H1 (cell line): Measurements from ENCODE around the gene HOXB7.

Experiments used
- ATF3 ChIP-seq: IDR thresholded peaks from 2 replicates; pipeline ENCODE4 v1.6.1; 2011; ENCODE audit warnings: low read depth, mild to moderate bottlenecking, low read length; ENCODE audit not compliant: insufficient read depth
- CEBPB ChIP-seq: IDR thresholded peaks from 2 replicates; pipeline ENCODE4 v1.6.1; 2012; ENCODE audit warnings: low read depth, low read length
- CHD2 ChIP-seq: IDR thresholded peaks from 2 replicates; pipeline ENCODE4 v1.6.1; 2012; ENCODE audit warnings: low read length, improper control_type of control experiment
- CREB1 ChIP-seq: IDR thresholded peaks from 2 replicates; pipeline ENCODE4 v1.6.1; 2012; ENCODE audit warnings: inconsistent platforms
- CTCF ChIP-seq, 3 experiments: IDR thresholded peaks; 1 replicate in 2 of 3; 2 replicates in 1 of 3; pipeline versions ENCODE4 v1.5.1 to v1.6.1; 2011; ENCODE audit warnings: low read length in 3 of 3, mild to moderate bottlenecking in 3 of 3, inconsistent platforms in 2 of 3, low read depth in 1 of 3, moderate library complexity in 1 of 3; ENCODE audit not compliant: insufficient read depth in 1 of 3; ENCODE audit errors: control extremely low read depth in 1 of 3
- GTF2F1 ChIP-seq: IDR thresholded peaks from 2 replicates; pipeline ENCODE4 v1.6.1; 2012; ENCODE audit warnings: low read depth, low read length, improper control_type of control experiment, borderline replicate concordance
- MAX ChIP-seq: IDR thresholded peaks from 2 replicates; pipeline ENCODE4 v1.6.1; 2012; ENCODE audit warnings: inconsistent platforms
- POLR2A ChIP-seq, 2 experiments: IDR thresholded peaks; 1 replicate in 1 of 2; 2 replicates in 1 of 2; pipeline ENCODE4 v1.6.1; 2011; ENCODE audit warnings: low read depth in 2 of 2, low read length in 2 of 2, mild to moderate bottlenecking in 2 of 2; ENCODE audit errors: control extremely low read depth in 1 of 2
- POLR2AphosphoS5 ChIP-seq: IDR thresholded peaks from 2 replicates; pipeline ENCODE4 v1.6.1; 2011; ENCODE audit warnings: low read depth, low read length
- RAD21 ChIP-seq, 2 experiments: IDR thresholded peaks in 1 of 2; conservative IDR thresholded peaks in 1 of 2; 2 replicates each; pipeline ENCODE4 v1.6.1; 2011; ENCODE audit warnings: low read depth in 2 of 2, low read length in 2 of 2, improper control_type of control experiment in 1 of 2, inconsistent platforms in 1 of 2, mild to moderate bottlenecking in 1 of 2, moderate library complexity in 1 of 2

- TF ChIP-seq ATF3 (no peak), CHD2 (no peak), GTF2F1 (no peak), CTCF (IDR thresholded peaks at IDR 0.05; ENCODE audit: control extremely low read depth in 1 of 3, insufficient read depth in 1 of 3, low read depth in 1 of 3, low read length in 3 of 3) (no peak), CEBPB (no peak), RAD21 (IDR thresholded peaks at IDR 0.05 in 1 of 2, conservative IDR thresholded peaks at IDR 0.05 in 1 of 2; ENCODE audit: low read depth in 2 of 2, low read length in 2 of 2) (no peak), POLR2AphosphoS5 (no peak), POLR2A (IDR thresholded peaks at IDR 0.05; ENCODE audit: control extremely low read depth in 1 of 2, low read depth in 2 of 2, low read length in 2 of 2) (no peak), CREB1 (no peak), MAX (no peak)
These were observed 1.6 kb upstream of the HOXB7 start for GRCh38 chr17:48612456-48612853.
